Measurements from ENCODE around the gene CSMD2. TPM values are rescaled to one million over a fixed set of nuclear protein-coding genes. Genes with fewer than 3 reads are reported as not detected.

CSMD2 gene
- total RNA-seq, 2 experiments from 2014 or later = not detected

- Mint-ChIP-seq H3K27ac (no peak overlapping the region), H3K4me3 (no peak overlapping the region), H3K36me3 (ENCODE audit: low read depth) (no peaks in the 10 kb centered on the region), H3K4me1 (no peaks in the 10 kb centered on the region), H3K9me3 (no peaks in the 10 kb centered on the region), H3K27me3 (peaks cover 17% of the 10 kb centered on the region)
- ChIA-PET POLR2A (no interaction called here), CTCF (no interaction called here)
- no peak for DNase-seq
These were observed 591.4 kb downstream of the CSMD2 start for GRCh38 chr1:33573661-33574060.

GRCh38 chr1:33572387-33572786, 592.6 kb downstream of the CSMD2 start:
- DNase-seq = no peak
- H3K27me3 Mint-ChIP-seq = peaks cover 17% of the 10 kb centered on the region
- no peaks in the 10 kb centered on the region for H3K4me1 Mint-ChIP-seq
- CTCF ChIA-PET = interaction anchor here (0.6 kb wide), 1 partner anchor 9 kb away, joined by 3 read pairs; no protein-coding TSS in a partner anchor
- H3K4me3 Mint-ChIP-seq = no peak overlapping the region
- POLR2A ChIA-PET = no interaction called here
- no peaks in the 10 kb centered on the region for H3K36me3 Mint-ChIP-seq (ENCODE audit: low read depth)
- H3K9me3 Mint-ChIP-seq = no peaks in the 10 kb centered on the region
- H3K27ac Mint-ChIP-seq = no peak overlapping the region

DNA sequence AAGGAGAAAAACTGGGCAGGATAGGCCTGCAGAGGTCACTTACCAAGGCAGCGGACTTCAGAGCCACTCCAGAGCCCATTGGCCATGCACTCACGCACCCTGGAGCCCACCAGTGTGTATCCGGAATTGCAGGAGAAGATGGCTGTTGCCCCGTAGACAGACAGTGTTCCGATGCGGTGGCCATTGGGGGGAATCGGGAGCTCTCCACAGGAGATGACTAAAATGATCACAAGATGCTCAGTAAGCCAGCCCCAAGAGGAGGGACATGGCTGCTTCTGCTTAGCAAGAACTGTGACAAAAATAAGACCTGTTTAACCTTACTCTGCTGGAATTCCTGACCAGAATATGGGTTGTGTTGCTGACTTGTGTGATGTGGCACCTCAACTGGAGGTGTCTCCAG, 595.7 kb downstream of the CSMD2 start:
- Mint-ChIP-seq H3K27ac (no peak overlapping the region), H3K4me1 (no peaks in the 10 kb centered on the region), H3K27me3 (peaks cover 23% of the 10 kb centered on the region), H3K9me3 (no peaks in the 10 kb centered on the region), H3K36me3 (ENCODE audit: low read depth) (no peaks in the 10 kb centered on the region), H3K4me3 (no peak overlapping the region)
- DNase-seq = no peak
- POLR2A ChIA-PET = no interaction called here
- CTCF ChIA-PET = no interaction called here

GRCh38 chr1:33563699-33564098, 601.3 kb downstream of the CSMD2 start:
- ChIA-PET CTCF (no interaction called here), POLR2A (no interaction called here)
- Mint-ChIP-seq H3K27me3 (peaks cover 17% of the 10 kb centered on the region), H3K27ac (no peak overlapping the region), H3K36me3 (ENCODE audit: low read depth) (no peaks in the 10 kb centered on the region), H3K9me3 (no peaks in the 10 kb centered on the region), H3K4me3 (no peak overlapping the region), H3K4me1 (no peaks in the 10 kb centered on the region)
- no peak for DNase-seq

DNA sequence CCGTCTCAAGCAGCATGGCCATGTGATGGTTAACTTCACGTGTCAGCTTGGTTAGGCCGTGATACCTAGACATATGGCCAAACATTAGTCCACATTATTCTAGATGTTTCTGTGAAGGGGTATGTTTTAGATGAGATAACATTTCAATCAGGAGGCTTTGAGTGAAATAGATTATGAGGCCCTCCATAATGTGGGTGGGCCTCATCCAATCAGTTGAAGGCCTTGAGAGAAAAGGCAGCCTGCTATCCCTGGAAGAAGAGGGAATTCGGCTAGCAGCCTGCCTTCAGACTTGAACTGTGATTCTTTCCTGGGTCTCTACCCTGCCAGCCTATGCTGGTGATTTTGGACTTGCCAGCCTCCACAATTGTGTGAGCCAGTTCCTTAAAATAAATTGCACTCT, 602.5 kb downstream of the CSMD2 start:
- Mint-ChIP-seq H3K27ac (no peak overlapping the region), H3K9me3 (no peaks in the 10 kb centered on the region), H3K27me3 (peaks cover 23% of the 10 kb centered on the region), H3K4me3 (no peak overlapping the region), H3K4me1 (no peaks in the 10 kb centered on the region), H3K36me3 (ENCODE audit: low read depth) (no peaks in the 10 kb centered on the region)
- CTCF ChIA-PET = no interaction called here
- no peak for DNase-seq
- POLR2A ChIA-PET = no interaction called here

DNA sequence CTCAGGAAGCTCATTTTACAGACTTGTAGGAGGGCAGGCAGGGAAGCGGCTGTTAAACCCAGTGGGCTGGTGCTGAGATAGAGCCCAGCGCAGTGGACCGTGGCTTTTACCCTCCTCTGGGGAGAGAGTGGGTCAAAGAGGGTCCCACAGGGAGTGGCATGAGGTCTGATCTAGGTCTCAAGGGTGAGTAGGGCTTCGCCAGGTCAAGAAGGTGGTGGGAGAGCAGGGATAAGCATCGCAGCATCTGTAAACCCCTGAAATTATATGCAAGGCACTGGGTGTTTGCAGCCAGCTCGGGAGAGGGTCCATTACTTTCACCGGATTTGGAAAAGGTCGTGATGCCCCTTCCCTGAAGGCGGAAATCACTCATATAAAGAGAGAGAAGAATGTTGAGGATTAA, 603.5 kb downstream of the CSMD2 start:
- no peaks in the 10 kb centered on the region for H3K9me3 Mint-ChIP-seq
- peaks cover 21% of the 10 kb centered on the region for H3K27me3 Mint-ChIP-seq
- no peak for DNase-seq
- no peaks in the 10 kb centered on the region for H3K36me3 Mint-ChIP-seq (ENCODE audit: low read depth)
- no peak overlapping the region for H3K27ac Mint-ChIP-seq
- ChIA-PET CTCF (no interaction called here), POLR2A (no interaction called here)
- H3K4me1 Mint-ChIP-seq = no peaks in the 10 kb centered on the region
- no peak overlapping the region for H3K4me3 Mint-ChIP-seq

- POLR2A ChIA-PET = no interaction called here
- H3K9me3 Mint-ChIP-seq = no peaks in the 10 kb centered on the region
These were observed 604.4 kb downstream of the CSMD2 start for GRCh38 chr1:33560680-33561079.

DNA sequence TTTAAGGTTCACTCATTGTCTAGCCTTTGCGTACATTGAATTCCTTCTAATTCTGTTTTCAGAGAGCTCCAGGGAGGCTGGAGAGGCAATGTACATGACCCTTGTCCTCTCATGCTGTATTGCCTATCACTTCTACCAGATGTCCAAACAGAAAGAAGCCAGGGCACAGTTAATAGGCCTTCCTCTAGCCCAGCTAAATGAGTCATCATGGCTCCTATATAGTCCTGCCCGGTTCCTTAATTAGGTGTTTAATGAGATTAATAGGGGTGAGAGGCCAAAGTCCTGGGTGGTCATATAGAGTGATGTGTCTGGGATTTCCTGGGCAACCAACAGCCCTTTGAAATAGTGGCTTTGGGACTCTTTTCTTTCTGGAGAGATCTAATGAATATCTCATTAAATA, 616.3 kb downstream of the CSMD2 start:
- Mint-ChIP-seq H3K4me3 (no peak overlapping the region), H3K4me1 (no peaks in the 10 kb centered on the region), H3K9me3 (peaks cover 6% of the 10 kb centered on the region), H3K27me3 (peaks cover 13% of the 10 kb centered on the region), H3K27ac (no peak overlapping the region), H3K36me3 (ENCODE audit: low read depth) (no peaks in the 10 kb centered on the region)
- no peak for DNase-seq
- POLR2A ChIA-PET = no interaction called here
- CTCF ChIA-PET = no interaction called here

More at GRCh38 chr1:33560680-33561079, 604.4 kb downstream of the CSMD2 start:
- H3K36me3 Mint-ChIP-seq (ENCODE audit: low read depth) = no peaks in the 10 kb centered on the region
- H3K27ac Mint-ChIP-seq = no peak overlapping the region
- H3K27me3 Mint-ChIP-seq = peaks cover 15% of the 10 kb centered on the region
- H3K4me3 Mint-ChIP-seq = no peak overlapping the region
- no peaks in the 10 kb centered on the region for H3K4me1 Mint-ChIP-seq
- DNase-seq = no peak
- CTCF ChIA-PET = no interaction called here

DNA sequence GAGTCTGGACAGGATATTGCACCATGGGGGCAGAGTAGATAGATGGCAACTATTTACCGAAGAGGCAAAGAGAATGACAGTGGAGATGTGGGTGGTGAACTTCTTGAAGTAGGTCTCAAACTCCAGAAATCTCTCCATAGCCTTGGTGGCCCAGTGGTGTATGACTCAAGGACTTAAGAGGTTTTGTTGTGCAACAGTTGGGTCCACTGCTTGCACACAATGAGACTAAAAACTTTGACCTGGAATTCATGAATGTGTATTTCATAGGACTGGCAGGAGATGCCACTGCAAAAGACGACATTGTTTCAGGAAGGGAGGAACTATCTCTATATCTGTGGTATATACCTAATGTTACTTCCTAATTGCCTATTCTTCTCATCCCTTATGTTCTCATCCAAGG, 616.7 kb downstream of the CSMD2 start:
- Mint-ChIP-seq H3K27ac (no peak overlapping the region), H3K4me3 (no peak overlapping the region), H3K27me3 (peaks cover 13% of the 10 kb centered on the region), H3K9me3 (peaks cover 4% of the 10 kb centered on the region), H3K4me1 (no peaks in the 10 kb centered on the region), H3K36me3 (ENCODE audit: low read depth) (no peaks in the 10 kb centered on the region)
- CTCF ChIA-PET = no interaction called here
- DNase-seq = no peak
- POLR2A ChIA-PET = no interaction called here

DNA sequence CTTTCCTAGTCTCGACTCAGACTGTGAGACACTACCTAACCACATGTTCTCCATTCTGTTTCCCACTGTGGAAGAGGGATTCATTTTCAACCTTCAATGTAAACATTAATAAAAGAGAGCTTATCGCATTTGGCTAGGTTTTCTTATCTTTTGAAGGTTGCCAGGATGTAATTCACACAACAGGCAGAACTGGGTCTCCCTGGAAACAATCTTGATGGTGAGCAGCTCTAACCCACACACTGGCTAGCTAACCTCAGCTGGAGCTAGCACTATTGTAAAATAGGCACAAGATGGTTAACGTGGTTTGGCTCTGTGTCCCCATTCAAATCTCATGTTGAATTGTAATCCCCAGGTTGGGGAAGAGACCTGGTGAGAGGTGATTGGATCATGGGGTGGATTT, 617.5 kb downstream of the CSMD2 start:
- no peak overlapping the region for H3K4me3 Mint-ChIP-seq
- H3K4me1 Mint-ChIP-seq = no peaks in the 10 kb centered on the region
- H3K27ac Mint-ChIP-seq = no peak overlapping the region
- no peaks in the 10 kb centered on the region for H3K36me3 Mint-ChIP-seq (ENCODE audit: low read depth)
- H3K27me3 Mint-ChIP-seq = peaks cover 8% of the 10 kb centered on the region
- no peak for DNase-seq
- peaks cover 3% of the 10 kb centered on the region for H3K9me3 Mint-ChIP-seq
- POLR2A ChIA-PET = no interaction called here
- CTCF ChIA-PET = no interaction called here

- CTCF ChIA-PET = no interaction called here
- no peak overlapping the region for H3K27ac Mint-ChIP-seq
These were observed 623.1 kb downstream of the CSMD2 start for GRCh38 chr1:33541966-33542365.

GRCh38 chr1:33537885-33538284, 627.1 kb downstream of the CSMD2 start:
- DNase-seq = no peak
- Mint-ChIP-seq H3K36me3 (ENCODE audit: low read depth) (no peaks in the 10 kb centered on the region), H3K9me3 (no peaks in the 10 kb centered on the region), H3K27ac (no peak overlapping the region), H3K27me3 (peaks cover 2% of the 10 kb centered on the region), H3K4me1 (no peaks in the 10 kb centered on the region), H3K4me3 (no peak overlapping the region)
- POLR2A ChIA-PET = no interaction called here
- CTCF ChIA-PET = no interaction called here

More at GRCh38 chr1:33541966-33542365, 623.1 kb downstream of the CSMD2 start:
- POLR2A ChIA-PET = no interaction called here
- Mint-ChIP-seq H3K9me3 (no peaks in the 10 kb centered on the region), H3K36me3 (ENCODE audit: low read depth) (no peaks in the 10 kb centered on the region), H3K4me1 (no peaks in the 10 kb centered on the region), H3K4me3 (no peak overlapping the region), H3K27me3 (no peaks in the 10 kb centered on the region)
- no peak for DNase-seq

GRCh38 chr1:33535334-33535733, 629.7 kb downstream of the CSMD2 start:
- CTCF ChIA-PET = no interaction called here
- no peaks in the 10 kb centered on the region for H3K4me1 Mint-ChIP-seq

DNA sequence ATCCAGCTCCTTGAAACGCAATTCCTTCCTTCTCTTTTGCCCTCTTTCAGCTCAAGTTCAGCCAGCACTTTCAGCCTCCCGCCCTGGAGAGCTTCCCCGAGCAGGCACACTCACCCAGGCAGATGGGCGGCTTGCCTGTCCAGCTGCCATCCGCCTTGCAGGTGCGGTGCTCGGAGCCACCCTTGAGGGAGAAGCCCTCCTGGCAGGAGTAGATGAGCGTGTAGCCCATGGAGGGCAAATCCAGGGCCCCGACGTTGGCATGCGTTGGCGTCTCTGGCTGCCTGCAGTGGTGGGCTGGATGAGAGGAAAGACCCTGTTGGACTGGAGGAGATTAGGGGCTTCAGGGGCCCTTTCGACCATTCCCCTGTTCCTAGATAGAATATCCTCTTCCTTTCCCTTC, 632.1 kb downstream of the CSMD2 start:
- ChIA-PET POLR2A (no interaction called here), CTCF (no interaction called here)
- H3K4me3 Mint-ChIP-seq = no peak overlapping the region
- H3K27ac Mint-ChIP-seq = no peak overlapping the region
- H3K9me3 Mint-ChIP-seq = peaks cover 2% of the 10 kb centered on the region
- peaks cover 21% of the 10 kb centered on the region for H3K27me3 Mint-ChIP-seq
- no peaks in the 10 kb centered on the region for H3K36me3 Mint-ChIP-seq (ENCODE audit: low read depth)
- no peak for DNase-seq
- no peaks in the 10 kb centered on the region for H3K4me1 Mint-ChIP-seq

More at GRCh38 chr1:33535334-33535733, 629.7 kb downstream of the CSMD2 start:
- POLR2A ChIA-PET = no interaction called here
- H3K27me3 Mint-ChIP-seq = peaks cover 8% of the 10 kb centered on the region
- no peak overlapping the region for H3K27ac Mint-ChIP-seq
- peaks cover 2% of the 10 kb centered on the region for H3K9me3 Mint-ChIP-seq
- H3K36me3 Mint-ChIP-seq (ENCODE audit: low read depth) = no peaks in the 10 kb centered on the region
- no peak overlapping the region for H3K4me3 Mint-ChIP-seq
- DNase-seq = no peak

DNA sequence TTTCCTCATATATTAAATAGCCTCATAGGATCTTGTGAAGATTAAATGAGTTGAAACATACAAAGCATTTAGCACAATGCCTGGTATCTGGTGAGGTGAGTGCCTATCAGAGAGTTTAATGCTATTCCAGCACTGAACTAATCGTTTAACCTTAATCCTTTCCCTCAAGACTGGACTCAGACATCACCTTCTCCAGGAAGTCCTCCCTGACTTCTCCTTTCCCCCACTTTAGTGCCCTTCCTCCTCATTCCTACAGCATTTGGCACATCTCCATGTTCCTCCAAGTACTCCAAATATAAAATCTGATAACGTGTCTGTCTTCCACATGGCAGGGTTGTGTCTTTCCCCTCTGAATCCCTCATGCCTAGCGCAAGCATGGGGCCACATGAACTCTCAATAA, 632.8 kb downstream of the CSMD2 start:
- no peaks in the 10 kb centered on the region for H3K36me3 Mint-ChIP-seq (ENCODE audit: low read depth)
- POLR2A ChIA-PET = no interaction called here
- H3K27ac Mint-ChIP-seq = no peak overlapping the region
- peaks cover 21% of the 10 kb centered on the region for H3K27me3 Mint-ChIP-seq
- no peak for DNase-seq
- no peaks in the 10 kb centered on the region for H3K4me1 Mint-ChIP-seq
- H3K4me3 Mint-ChIP-seq = no peak overlapping the region
- CTCF ChIA-PET = no interaction called here
- H3K9me3 Mint-ChIP-seq = peaks cover 2% of the 10 kb centered on the region
